GM23338 (cell line): Measurements from ENCODE around the gene TBC1D14. TPM values are rescaled to one million over a fixed set of nuclear protein-coding genes. Genes with fewer than 3 reads are reported as not detected.

ENCODE experiments used
- ATAC-seq: fragments of 200-7000 bp; cut with Tn5 transposase; 3 replicates; pipeline ENCODE4 v1.9.1; 2020
- DNase-seq: peaks from one replicate; pipeline ENCODE4 v3.0.0-alpha.2; 2015; ENCODE audit warnings: low spot score
- H2AFZ ChIP-seq: fragments of 200-600 bp; sonication (generic); 2 replicates; pipeline ENCODE4 v1.8.0; 2016; ENCODE audit warnings: antibody characterized with exemption, mild to moderate bottlenecking, moderate library complexity
- H3F3A ChIP-seq: fragments of 200-600 bp; sonication (generic); replicated peaks from 2 replicates; pipeline ENCODE4 v1.8.0; 2017; ENCODE audit warnings: antibody characterized with exemption, mixed run types, low read depth
- H3K27ac ChIP-seq: fragments of 200-600 bp; sonication (generic); 2 replicates; pipeline ENCODE4 v1.6.1; 2016; ENCODE audit warnings: low read depth
- H3K27me3 ChIP-seq: fragments of 200-600 bp; sonication (generic); 2 replicates; pipeline ENCODE4 v1.8.0; 2016; ENCODE audit warnings: mild to moderate bottlenecking, mixed run types, moderate library complexity; ENCODE audit not compliant: insufficient read depth
- H3K36me3 ChIP-seq: fragments of 200-600 bp; sonication (generic); 2 replicates; pipeline ENCODE4 v1.8.0; 2016; ENCODE audit warnings: mild to moderate bottlenecking; ENCODE audit not compliant: insufficient read depth
- H3K4me1 ChIP-seq: fragments of 200-600 bp; sonication (generic); 2 replicates; pipeline ENCODE4 v1.8.0; 2016; ENCODE audit warnings: mild to moderate bottlenecking, moderate library complexity; ENCODE audit not compliant: insufficient read depth
- H3K4me2 ChIP-seq: fragments of 200-600 bp; sonication (generic); 2 replicates; pipeline ENCODE4 v1.7.1; 2017; ENCODE audit warnings: mixed run types
- H3K4me3 ChIP-seq: fragments of 200-600 bp; sonication (generic); 2 replicates; pipeline ENCODE4 v1.6.1; 2016; ENCODE audit warnings: mixed run types
- H3K79me2 ChIP-seq: fragments of 200-600 bp; sonication (generic); replicated peaks from 2 replicates; pipeline ENCODE4 v1.8.0; 2017; ENCODE audit warnings: mild to moderate bottlenecking; ENCODE audit not compliant: insufficient read depth
- H3K9me2 ChIP-seq: fragments of 200-600 bp; sonication (generic); 2 replicates; pipeline ENCODE4 v1.8.0; 2017; ENCODE audit not compliant: insufficient read depth
- H4K20me1 ChIP-seq: fragments of 200-600 bp; sonication (generic); replicated peaks from 2 replicates; pipeline ENCODE4 v1.8.0; 2017; ENCODE audit warnings: mild to moderate bottlenecking; ENCODE audit not compliant: insufficient read depth
- H3K27ac Mint-ChIP-seq: 2 replicates; pipeline ENCODE4 v1.8.0; 2020; ENCODE audit warnings: inconsistent platforms, mild to moderate bottlenecking, moderate library complexity, mixed read lengths
- H3K27me3 Mint-ChIP-seq: 3 replicates; pipeline ENCODE4 v1.8.0; 2022; ENCODE audit warnings: low read depth, mild to moderate bottlenecking, moderate library complexity, mixed read lengths, inconsistent platforms; ENCODE audit not compliant: insufficient read depth, poor library complexity
- H3K36me3 Mint-ChIP-seq: 3 replicates; pipeline ENCODE4 v1.8.0; 2021; ENCODE audit warnings: low read depth, mild to moderate bottlenecking, inconsistent platforms, moderate library complexity, mixed read lengths
- H3K4me1 Mint-ChIP-seq: 3 replicates; pipeline ENCODE4 v1.8.0; 2020; ENCODE audit warnings: mild to moderate bottlenecking, inconsistent platforms, mixed read lengths
- H3K4me3 Mint-ChIP-seq: 3 replicates; pipeline ENCODE4 v1.8.0; 2021; ENCODE audit warnings: moderate library complexity, mild to moderate bottlenecking, inconsistent platforms, mixed read lengths
- H3K9me3 Mint-ChIP-seq: 3 replicates; pipeline ENCODE4 v1.8.0; 2020; ENCODE audit warnings: moderate library complexity, mild to moderate bottlenecking, inconsistent platforms, mixed read lengths
- CREB1 ChIP-seq: fragments of 250-450 bp; sonication (Bioruptor Pico); IDR thresholded peaks from 2 replicates; pipeline ENCODE4 v1.5.0; 2020; ENCODE audit warnings: low read depth, mild to moderate bottlenecking, moderate library complexity
- ETS1 ChIP-seq: IDR thresholded peaks from 2 replicates; pipeline ENCODE4 v1.6.1; 2016; ENCODE audit warnings: antibody characterized with exemption
- EZH2 ChIP-seq: fragments of 200-600 bp; sonication (generic); IDR thresholded peaks from one replicate; pipeline ENCODE4 v1.8.0; 2017; ENCODE audit warnings: antibody characterized with exemption, mild to moderate bottlenecking, low read depth; ENCODE audit not compliant: unreplicated experiment
- EZH2phosphoT487 ChIP-seq: fragments of 200-600 bp; sonication (generic); IDR thresholded peaks from one replicate; pipeline ENCODE4 v1.8.1; 2018; ENCODE audit warnings: antibody characterized with exemption; ENCODE audit not compliant: unreplicated experiment
- JUNB ChIP-seq: IDR thresholded peaks from one replicate; pipeline ENCODE4 v1.6.1; 2016; ENCODE audit warnings: antibody characterized with exemption; ENCODE audit not compliant: unreplicated experiment
- NANOG ChIP-seq: IDR thresholded peaks from 2 replicates; pipeline ENCODE4 v1.6.1; 2016; ENCODE audit warnings: antibody characterized with exemption, borderline replicate concordance
- POLR2AphosphoS5 ChIP-seq: IDR thresholded peaks from 2 replicates; pipeline ENCODE4 v1.6.1; 2016; ENCODE audit warnings: antibody characterized with exemption, low read depth
- REST ChIP-seq: IDR thresholded peaks from one replicate; pipeline ENCODE4 v1.6.1; 2018; ENCODE audit warnings: antibody characterized with exemption; ENCODE audit not compliant: unreplicated experiment
- STAT1 ChIP-seq: IDR thresholded peaks from one replicate; pipeline ENCODE4 v1.6.1; 2016; ENCODE audit warnings: antibody characterized with exemption; ENCODE audit not compliant: unreplicated experiment
- ZNF114 ChIP-seq: fragments of 250-450 bp; sonication (Bioruptor Pico); IDR thresholded peaks from 2 replicates; pipeline ENCODE4 v1.5.0; 2020; ENCODE audit warnings: mild to moderate bottlenecking, moderate library complexity
- ZNF331 ChIP-seq: fragments of 250-450 bp; sonication (Bioruptor Pico); IDR thresholded peaks from 2 replicates; pipeline ENCODE4 v1.5.0; 2020; ENCODE audit warnings: low read depth, mild to moderate bottlenecking, moderate library complexity
- ZNF462 ChIP-seq: fragments of 250-450 bp; sonication (Bioruptor Pico); IDR thresholded peaks from 2 replicates; pipeline ENCODE4 v1.5.0; 2020; ENCODE audit warnings: mild to moderate bottlenecking, moderate library complexity
- polyA plus RNA-seq: library from polyadenylated mRNA; unstranded; fragments of >200 nt; fragmentation: Nextera tagmentation; extraction: Ambion mirVana; gene quantifications from 2 replicates; pipeline ENCODE4 v1.2.1, GENCODE V29; 2016
- total RNA-seq: library from RNA; depleted of rRNA; stranded (reverse); fragments of >200 nt; shearing (Covaris generic); gene quantifications from 2 replicates; pipeline ENCODE4 v1.2.3, GENCODE V29; 2014
- TF ChIP-seq, protein P1 (sequence below), 2 experiments: fragments of 200-600 bp in 1 of 2; sonication (generic) in 1 of 2; conservative IDR thresholded peaks; 2 replicates each; pipeline versions ENCODE4 v1.5.1 to v1.6.1; 2016 to 2017; ENCODE audit warnings: antibody characterized with exemption in 2 of 2, low read depth in 2 of 2, mild to moderate bottlenecking in 2 of 2, moderate library complexity in 1 of 2

The TBC1D14 gene
- total and polyA plus RNA-seq, 2 experiments from 2014 or later: 18.2 to 59.7 TPM

DNA sequence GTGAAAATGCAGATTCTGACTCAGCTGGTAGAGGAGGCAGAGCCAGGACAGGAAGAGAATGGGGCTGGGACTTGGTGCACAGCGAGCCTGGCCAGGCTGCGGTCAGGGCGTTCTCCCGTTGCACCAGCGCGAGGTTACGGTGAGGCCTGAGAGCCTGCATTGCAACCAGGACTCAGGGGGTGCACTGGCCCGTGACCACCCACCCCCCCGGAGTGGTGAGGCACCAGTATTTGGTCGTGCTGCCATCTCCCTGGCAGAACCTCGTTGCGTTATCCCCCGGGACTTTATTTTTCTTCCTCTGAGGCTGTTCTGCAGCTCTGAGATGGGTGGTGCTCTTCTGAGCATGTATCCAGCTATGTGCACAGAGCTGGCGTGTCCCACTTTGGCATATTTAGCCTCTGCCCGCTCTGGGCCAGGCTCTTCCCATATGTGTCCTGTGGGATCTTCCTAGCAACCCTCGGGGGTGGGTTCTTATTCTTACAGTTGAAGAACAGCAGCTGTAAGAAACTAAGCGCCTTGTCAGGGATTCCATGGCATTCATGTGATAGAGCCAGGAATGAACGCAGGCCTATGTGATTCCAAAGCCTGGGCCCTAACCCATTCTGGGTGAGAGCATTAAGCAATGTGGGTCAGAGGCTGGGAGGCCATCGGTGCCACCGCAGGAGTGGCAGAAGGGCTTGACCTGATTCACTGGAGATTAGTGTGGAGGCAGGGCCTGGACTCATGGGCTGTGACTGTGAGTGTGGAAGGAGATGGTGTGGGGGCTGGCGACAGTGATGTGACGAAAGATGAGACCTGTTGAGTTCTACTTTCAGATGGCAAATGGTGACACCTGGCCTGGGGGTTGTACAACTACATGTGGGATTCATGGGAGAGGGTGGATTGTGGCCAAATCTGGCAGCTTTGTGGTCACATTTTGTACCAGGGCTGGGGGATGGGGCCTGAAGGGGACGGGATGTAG, 136.6 kb downstream of the TBC1D14 start:
- TF ChIP-seq STAT1: no peak
- TF ChIP-seq ZNF114 (CRISPR knock-in tag): no peak
- TF ChIP-seq NANOG: no peak
- no peak for TF ChIP-seq ETS1
- no peak for TF ChIP-seq EZH2phosphoT487
- TF ChIP-seq, protein P1, sequence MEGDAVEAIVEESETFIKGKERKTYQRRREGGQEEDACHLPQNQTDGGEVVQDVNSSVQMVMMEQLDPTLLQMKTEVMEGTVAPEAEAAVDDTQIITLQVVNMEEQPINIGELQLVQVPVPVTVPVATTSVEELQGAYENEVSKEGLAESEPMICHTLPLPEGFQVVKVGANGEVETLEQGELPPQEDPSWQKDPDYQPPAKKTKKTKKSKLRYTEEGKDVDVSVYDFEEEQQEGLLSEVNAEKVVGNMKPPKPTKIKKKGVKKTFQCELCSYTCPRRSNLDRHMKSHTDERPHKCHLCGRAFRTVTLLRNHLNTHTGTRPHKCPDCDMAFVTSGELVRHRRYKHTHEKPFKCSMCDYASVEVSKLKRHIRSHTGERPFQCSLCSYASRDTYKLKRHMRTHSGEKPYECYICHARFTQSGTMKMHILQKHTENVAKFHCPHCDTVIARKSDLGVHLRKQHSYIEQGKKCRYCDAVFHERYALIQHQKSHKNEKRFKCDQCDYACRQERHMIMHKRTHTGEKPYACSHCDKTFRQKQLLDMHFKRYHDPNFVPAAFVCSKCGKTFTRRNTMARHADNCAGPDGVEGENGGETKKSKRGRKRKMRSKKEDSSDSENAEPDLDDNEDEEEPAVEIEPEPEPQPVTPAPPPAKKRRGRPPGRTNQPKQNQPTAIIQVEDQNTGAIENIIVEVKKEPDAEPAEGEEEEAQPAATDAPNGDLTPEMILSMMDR (conservative IDR thresholded peaks at IDR 0.05; ENCODE audit: low read depth in 2 of 2): no peak
- TF ChIP-seq ZNF331 (CRISPR knock-in tag): no peak
- TF ChIP-seq ZNF462: no peak
- TF ChIP-seq POLR2AphosphoS5: no peak
- TF ChIP-seq REST: no peak
- no peak for TF ChIP-seq CREB1
- TF ChIP-seq JUNB: no peak
- TF ChIP-seq EZH2: no peak
- H2AFZ ChIP-seq: no peak overlapping the region
- H3K4me3 Mint-ChIP-seq: no peak overlapping the region; the same call in 2 of the 3 replicates
- ATAC-seq: no peak
- no peaks in the 10 kb centered on the region for H3K9me2 ChIP-seq
- H3F3A ChIP-seq: no peaks in the 10 kb centered on the region
- H3K4me1 ChIP-seq: peaks cover 9% of the 10 kb centered on the region; the same call in 1 of the 2 replicates
- peaks cover 51% of the 10 kb centered on the region for H3K4me1 Mint-ChIP-seq
- H3K27me3 ChIP-seq: peaks cover 21% of the 10 kb centered on the region
- no peak for DNase-seq
- peaks cover 60% of the 10 kb centered on the region for H3K79me2 ChIP-seq
- H3K4me3 ChIP-seq: no peak overlapping the region
- no peak overlapping the region for H3K4me2 ChIP-seq
- peak overlapping the region; percentile 56 for H3K27ac Mint-ChIP-seq
- no peaks in the 10 kb centered on the region; the same call in 2 of the 3 replicates for H3K36me3 Mint-ChIP-seq
- H3K27me3 Mint-ChIP-seq: peaks cover 24% of the 10 kb centered on the region
- H3K36me3 ChIP-seq: no peaks in the 10 kb centered on the region
- H3K27ac ChIP-seq: no peak overlapping the region
- H4K20me1 ChIP-seq: peaks cover 38% of the 10 kb centered on the region
- H3K9me3 Mint-ChIP-seq: no peaks in the 10 kb centered on the region; the same call in 1 of the 3 replicates
